CD4-positive, alpha-beta T cell treated with Interleukin-15 for 4 hours (primary cell): ENCODE results near the gene UBR3.
"Not testable (repeated sequence)": the region's sequence is repeated elsewhere in the genome, so short reads cannot be mapped to it uniquely, and the experiment has no call there.

Experiments used
- DNase-seq: peaks from one replicate; pipeline ENCODE4 v3.0.0-alpha.2; 2020; ENCODE audit warnings: low spot score

UBR3 gene

DNA sequence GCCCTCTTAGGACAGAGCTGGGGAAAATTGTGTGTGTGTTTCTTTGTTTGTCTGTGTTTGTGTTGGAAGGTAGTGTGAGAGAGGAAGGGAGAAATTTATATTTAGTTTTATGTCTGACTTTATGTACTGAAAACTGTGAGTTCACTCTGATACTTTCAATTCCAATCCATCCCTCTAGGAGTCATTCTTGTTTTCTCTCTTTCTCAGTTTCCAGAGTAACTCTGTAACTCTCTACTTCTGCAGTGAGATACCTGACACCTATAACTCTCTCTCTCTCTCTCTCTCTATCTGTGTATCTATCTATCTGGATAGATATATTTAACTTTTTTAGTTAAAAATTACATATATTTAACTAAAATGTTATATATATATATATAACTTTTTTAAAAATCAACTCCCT is 128.7 kb downstream of the UBR3 start:
- no peak for DNase-seq

DNA sequence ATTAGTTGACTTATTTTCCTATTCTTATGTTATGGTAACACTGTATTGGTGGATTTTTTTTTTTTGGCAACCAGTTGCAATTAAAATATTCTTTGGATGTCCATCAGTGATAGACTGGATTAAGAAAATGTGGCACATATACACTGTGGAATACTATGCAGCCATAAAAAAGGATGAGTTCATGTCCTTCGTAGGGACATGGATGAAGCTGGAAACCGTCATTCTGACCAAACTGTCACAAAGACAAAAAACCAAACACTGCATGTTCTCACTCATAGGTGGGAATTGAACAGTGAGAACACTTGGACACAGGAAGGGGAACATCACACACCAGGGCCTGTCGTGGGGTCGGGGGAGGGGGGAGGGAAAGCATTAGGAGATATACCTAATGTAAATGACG is 130.0 kb downstream of the UBR3 start:
- not testable (repeated sequence) for DNase-seq

DNA sequence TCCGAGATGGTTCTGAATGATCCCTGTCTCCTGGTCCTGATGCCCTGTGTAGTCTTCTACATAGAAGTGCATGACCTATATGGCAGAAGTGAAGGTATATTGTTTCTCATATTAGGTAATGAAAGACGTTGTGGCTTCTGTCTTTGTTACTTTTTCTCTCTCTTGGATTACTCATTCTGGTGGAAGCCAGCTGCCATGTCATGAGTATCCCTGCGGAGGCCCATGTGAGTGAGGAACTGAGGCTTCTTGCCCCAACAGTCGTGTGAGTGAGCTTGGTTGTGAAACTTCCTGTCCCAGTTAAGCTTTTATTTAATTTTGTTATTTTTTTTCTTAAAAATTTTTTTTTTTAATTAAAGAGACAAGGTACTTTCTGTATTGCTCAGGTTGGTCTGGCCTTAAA is 134.7 kb downstream of the UBR3 start:
- DNase-seq, result no peak

DNA sequence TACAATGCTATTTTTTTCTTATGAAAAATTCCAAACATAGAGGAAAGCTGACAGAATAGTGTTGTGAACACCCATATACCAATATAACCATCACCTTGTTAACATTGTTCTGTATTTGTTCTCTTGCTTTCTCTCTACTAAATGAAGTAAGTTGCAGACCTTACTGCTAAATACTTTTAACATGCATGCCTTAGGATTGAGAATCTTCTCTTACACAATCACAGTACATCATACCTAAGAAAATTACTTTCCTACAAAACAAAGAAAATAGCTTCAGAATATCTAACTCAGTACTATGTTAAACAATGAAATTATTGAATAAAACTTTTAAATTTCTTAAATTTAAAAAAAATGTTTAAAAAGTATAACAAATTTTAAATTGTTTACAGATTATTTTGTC is 136.5 kb downstream of the UBR3 start:
- DNase-seq, result no peak

DNA sequence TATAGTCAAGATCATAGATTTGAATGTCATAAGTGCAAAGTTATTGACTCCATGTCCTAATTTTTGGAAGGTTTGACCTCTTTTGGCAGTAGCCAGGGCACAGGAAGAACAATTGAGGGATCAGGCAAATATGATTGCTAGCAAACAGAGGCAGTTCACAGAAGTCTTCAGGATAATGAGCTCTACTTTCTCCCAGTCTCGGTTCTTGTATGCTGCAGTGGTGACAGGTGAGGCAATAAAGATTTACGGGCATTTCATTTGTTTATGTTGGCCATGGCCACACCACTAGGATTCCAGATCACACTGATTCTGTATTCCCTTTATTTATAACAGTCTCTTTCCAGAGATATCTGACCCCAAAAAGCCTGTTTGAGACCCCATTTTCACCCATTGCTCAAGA is 137.5 kb downstream of the UBR3 start:
- no peak for DNase-seq

DNA sequence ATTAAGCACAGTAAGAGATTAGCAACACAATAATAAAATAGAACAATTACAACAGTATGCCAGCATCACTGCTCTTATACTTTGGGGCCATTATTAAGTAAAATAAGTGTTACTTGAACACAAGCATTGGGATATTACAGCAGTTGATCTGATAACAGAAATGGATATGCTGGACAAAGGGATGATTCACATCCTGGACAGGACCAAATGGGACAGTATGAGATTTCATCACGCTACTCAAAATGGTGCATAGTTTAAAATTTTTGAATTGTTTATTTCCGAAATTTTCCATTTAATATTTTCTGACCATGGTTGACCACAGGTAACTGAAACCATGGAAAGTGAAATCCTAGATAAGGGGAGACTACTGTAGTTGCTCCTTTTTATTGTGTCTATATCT is 138.2 kb downstream of the UBR3 start:
- no peak for DNase-seq

DNA sequence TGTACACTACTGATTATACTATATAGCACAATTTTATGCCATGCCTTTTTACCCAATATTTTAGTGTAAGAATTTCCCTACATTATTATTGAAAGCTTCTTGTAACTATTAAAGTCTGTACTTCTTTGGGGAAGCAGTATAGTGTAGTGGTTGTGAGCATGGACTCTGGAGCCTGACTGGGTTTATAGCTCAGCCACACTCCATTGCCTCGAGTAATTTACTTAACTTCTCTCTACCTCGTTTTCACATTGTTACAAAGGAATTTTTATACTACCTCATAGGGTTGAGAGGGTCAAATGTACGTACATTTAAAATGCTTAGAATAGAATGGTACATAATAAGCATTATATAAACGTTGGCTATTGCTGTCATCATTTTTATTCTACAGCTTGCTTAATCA is 139.2 kb downstream of the UBR3 start:
- DNase-seq, result no peak

DNA sequence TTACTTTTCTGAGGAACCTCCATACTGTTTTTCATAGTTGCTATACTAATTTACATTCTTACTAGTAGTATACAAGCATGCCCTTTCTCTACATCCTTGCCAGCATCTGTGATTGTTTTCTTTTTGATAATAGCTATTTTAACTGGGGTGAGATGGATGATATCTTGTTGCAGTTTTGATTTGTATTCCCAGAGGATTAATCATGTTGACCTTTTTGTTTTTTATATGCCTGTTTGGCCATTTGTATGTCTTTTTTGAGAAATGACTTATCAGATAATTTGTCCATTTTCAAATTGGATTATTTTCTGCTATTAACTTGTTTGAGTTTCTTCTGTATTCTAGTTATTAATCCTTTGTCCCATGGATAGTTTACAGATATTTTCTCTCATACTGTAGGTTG is 141.5 kb downstream of the UBR3 start:
- no peak for DNase-seq

DNA sequence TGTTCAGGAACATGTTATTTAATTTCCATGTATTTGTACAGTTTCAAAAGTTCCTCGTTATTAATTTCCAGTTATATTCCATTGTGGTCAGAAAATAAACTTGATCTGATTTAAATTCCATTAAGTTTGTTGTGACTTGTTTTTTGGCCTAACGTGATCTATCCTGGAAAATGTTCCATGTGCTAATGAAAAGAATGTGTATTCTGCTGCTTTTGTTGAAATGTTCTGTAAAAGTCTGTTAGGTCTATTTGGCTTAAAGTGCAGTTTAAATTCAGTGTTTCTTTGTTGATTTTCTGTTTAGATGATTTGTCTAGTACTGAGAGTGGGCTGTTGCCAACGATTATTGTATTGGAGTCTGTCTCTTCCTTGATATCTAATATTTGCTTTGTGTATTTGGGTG is 148.0 kb downstream of the UBR3 start:
- DNase-seq, result no peak

DNA sequence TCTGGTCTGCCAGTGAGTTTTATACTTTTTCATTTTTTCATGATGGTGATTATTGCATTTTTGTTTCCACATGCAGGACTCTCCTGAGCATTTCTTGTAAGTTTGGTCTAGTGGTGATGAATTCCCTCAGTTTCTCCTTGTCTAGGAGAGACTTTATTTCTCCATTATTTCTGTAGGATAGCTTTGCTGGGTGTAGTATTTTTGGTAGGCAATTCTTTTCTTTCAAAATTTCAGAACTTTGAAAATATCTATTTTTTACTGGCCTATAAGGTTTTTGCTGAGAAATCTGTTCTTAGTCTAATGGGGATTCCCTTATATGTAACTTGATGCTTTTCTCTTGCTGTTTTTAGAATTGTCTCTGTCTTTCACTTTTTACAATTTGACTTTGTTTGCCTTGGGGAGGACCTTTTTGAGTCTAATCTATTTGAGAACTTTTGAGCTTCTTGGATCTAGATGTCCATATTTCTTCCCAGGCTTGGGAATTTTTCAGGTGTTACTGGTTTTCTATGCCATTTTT is 149.1 kb downstream of the UBR3 start:
- no peak for DNase-seq

DNA sequence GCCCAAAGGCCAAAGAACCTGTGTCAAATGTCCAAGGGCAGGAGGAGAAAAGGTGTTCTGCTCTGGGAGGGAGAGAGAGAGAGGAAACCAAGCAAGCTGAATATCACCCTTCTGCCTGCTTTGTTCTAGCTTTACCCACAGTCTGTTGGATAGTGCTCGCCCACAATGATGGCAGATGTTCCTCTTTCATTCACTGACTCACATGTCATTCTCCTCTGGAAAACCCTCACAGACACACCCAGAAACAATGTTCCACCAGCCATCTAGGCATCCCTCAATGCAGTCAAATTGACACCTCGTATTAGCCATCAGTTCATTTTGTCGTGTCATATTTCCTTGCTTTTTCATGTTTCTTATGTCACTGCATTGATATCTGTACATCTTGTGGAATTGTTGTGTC is 150.3 kb downstream of the UBR3 start:
- DNase-seq, result no peak

DNA sequence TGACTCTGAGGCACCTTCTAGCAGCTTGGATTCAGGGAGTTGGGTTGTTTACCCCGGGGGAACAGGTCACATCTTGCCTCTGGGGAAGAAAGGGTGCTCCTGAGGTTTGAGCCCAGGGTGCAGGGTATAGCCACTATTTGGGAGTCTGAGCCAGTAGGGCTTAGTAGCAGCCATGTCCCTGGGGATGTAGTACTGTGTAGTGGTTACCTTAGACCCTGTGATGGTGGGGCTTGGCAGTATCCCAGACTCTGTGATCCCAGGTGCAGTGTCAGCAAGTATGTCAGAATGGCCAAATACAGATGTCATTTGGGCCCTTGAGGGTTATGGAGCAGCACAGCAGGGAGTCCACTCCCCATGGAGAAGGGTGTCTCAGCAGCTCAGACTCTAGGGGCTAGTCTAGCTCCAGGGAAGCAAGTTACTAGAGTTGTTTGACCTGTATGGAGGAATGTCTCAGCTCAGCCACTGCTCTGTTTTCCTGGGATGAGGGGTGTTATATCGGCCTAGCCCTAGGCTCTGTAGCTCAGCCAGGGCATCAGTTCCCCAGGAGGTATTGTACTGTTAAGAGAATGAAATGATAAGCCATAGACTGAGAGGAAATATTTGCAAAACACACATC is 151.3 kb downstream of the UBR3 start:
- no peak for DNase-seq

DNA sequence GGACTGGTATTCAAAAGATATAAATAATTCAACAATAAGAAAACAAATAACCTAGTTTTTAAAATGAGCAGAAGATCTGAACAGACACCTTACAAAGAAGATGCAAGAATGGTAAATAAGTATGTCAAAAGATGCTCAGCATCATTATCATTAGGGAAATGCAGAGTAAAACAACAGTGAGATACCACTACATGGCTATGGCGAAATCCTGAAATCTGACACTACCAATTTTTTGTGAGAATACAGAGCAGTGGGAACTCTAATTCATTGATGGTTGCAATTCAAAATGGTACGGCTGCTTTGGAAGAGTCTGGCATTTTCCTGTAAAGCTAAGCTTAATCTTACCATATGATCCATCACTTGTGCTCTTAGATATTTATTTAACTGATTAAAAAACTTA is 151.8 kb downstream of the UBR3 start:
- DNase-seq, result no peak

DNA sequence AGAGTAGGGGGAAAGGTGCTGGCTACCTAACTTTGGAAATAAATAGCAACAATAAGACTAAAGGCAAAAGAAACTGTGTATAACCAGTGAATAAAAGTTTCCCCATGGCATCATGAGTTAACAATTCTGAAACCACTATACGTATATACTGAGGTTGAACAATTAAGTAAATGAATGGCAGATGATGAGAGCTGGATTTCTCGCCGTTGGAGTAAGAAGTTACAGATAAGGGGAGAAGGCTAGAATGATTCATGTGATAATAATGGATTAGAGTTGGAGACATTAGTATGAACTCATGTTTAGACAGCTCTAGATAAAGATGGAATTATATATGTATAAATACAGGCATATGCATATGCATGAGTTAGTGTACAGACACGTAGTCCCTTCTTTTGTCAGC is 152.7 kb downstream of the UBR3 start:
- DNase-seq, result no peak

DNA sequence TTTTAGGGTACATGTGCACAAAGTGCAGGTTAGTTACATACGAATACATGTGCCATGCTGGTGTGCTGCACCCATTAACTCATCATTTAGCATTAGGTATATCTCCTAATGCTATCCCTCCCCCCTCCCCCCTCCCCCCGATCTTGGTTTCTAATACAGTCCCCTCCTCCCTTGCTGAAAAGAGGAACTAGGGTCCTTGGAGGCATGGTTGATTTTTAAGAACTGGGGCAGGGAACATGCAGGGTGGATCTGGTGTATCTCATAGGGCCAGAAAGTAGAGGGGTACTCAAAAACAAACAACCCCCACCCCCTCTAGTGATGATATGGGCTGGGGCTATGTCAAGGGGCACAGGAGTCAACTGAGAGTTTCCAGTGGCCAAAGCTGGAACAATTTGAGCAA is 153.4 kb downstream of the UBR3 start:
- no peak for DNase-seq

DNA sequence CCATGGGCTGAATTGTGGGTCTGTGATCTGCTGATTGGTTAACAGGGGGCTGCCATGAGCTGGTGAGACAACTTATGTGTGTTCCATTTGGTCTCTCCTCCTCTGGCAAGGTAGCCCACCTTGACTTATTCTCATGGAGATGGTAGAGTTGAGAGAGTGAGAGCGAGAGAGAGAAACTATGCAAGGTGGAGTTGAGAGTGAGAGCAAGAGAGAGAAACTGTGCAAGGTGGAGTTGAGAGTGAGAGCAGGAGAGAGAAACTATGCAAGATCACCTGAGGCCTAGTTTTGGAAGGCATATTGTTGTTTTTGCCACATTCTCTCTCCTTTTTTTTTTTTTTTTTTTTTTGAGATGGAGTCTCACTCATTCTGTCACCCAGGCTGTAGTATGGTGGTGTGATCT is 155.7 kb downstream of the UBR3 start:
- DNase-seq, result no peak

DNA sequence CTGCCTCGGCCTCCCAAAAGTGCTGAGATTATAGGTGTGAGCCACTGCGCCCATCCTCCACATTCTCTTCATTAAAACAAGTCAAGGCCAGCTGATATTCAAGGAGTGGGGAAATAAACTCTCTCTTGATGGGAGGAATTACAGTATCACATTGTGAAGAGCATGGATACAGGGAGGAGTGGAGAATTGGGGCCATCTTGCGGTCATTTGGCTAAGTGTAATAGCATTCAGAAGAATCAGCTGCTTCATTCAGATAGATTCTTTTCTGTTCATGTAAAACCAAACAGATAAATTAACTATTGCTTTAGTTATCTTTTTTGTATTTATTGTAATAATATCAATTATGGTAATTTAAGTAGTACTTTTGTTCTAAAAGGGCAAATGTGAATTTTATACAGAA is 156.3 kb downstream of the UBR3 start:
- no peak for DNase-seq

DNA sequence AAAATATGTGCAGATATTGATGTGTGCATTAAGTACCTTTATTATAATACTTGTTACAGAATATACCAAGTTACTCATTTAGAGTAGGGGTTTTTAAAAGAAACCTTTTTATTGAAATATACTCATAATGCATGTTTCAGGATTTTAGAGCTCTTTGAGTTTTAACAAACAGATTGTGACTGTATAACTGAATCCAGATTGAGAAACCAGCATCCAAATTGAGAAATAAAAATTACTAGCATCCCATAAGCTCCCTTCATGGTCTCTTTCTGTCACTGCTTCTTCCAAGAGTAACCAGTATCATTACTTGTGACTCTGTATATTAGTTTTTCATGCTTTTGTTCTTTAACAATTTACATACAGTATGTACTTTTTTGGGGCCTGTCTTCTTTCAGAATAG is 156.9 kb downstream of the UBR3 start:
- DNase-seq, result no peak

DNA sequence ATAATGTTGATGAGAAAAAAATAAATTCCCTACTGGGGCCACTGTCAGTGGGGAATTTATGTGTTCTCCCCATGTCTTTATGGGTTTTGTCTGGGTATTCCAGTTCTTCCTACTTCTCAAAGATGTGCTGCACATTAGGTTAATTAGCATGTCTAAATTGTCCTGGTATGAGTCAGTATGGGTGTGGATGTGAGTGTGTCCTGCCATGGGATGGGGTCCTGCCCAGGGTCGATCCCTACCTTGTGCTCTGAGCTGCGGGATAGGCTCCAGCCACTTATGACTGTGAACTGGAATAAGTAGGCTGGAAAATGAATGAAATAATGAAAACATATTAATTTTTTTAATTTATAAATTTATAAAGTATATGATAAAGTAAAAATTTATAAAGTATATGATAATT is 167.5 kb downstream of the UBR3 start:
- DNase-seq, result no peak

DNA sequence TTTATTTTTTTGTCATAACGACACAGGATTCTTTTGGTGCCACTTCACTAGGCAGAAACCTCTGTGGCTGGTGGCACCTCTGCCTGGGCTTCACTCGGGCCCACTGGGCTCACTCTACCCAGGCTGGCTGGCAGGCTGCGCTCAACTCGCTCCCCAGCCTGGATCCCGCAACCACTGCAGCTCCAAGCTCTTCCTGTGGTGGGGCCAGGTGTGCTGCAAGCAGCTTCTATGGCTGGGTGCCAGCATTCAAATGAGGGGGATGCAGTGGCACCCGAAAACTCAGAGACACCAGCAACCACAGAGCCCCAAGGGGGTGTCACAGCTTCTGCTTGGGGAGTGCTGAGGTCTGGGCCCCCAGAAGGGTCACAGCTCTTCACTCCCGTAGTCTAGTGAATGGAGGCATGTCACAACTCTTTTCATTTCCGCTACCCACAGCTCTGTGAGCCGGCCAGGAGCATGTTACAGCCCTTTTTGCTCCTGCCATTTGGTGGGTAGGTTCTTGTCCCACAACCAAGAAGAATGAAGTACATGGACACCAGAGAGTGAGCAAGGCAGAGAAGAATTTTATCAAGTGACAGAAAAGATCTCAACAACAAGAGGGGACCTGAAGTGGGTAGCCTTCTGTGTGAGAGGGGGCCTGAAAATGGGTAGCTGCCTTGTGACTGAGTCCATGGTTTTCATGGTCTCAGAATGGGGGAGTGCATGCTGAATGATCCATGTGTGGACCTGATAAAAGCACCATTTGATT is 170.1 kb downstream of the UBR3 start:
- DNase-seq, result no peak

DNA sequence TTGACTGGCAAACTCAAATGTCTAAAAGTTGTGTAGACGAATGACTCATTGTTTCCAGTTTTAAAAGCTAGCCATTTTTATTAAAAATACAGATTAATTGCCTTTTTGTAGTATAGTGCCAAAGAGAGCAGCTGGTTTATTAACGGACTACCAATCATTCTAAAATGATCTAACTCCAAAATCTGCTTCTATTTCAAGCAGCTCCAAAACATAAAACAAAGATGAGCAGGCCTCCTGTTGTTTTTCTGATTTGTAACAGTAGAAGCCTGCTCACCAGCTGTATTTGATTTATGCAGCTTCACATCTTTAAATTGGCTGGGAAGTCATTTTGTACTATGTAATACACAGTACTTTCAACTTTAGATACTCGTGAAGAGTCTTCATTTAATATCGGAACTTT is 171.8 kb downstream of the UBR3 start:
- DNase-seq, result no peak

DNA sequence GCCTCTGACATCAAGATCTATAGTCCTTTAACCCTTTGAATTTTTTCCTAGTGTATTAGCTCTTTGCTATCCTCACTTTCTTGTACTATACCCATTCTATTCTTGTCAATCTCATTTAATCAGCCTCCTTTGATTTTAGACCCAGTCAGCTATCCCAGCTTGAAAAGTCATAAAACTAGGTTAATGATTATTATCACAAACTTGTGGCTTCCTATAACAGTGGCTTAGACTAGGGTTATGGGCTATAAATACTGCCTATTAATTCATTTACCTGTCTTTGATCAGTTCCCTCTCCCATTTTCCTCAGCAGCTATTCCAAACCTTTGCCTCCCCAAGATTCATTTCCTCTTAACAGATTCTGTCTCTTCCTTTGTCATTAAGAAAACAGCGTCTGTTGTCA is 174.8 kb downstream of the UBR3 start:
- no peak for DNase-seq

DNA sequence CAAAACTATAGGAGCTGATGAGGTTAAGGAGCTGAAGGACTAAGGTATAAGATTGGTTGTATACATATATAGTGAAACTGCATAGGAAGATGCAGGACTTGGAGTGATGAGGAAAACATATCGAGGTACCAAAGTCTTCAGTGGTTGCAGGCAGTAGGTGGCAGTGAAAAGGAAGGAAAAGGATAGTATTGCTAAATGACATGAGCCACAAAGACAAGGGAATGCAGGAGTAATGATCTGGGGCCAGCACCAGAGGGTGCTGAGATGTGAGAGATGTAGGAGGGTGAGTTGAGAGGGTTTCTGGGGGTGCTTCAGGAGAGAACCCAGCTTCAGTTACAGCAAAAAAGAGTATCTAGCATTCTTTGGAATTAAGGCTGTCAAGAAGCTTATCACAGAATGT is 178.4 kb downstream of the UBR3 start:
- DNase-seq, result no peak
